Left kidney (tissue), 2 donors: ENCODE data around the gene RPTOR. TPM values are rescaled to one million over a fixed set of nuclear protein-coding genes. Genes with fewer than 3 reads are reported as not detected.

Experiments
- DNase-seq: peaks from one replicate; pipeline ENCODE4 v3.0.0-alpha.2; 2013
- polyA plus RNA-seq: library from polyadenylated mRNA; unstranded; fragments of 120-200 nt; gene quantifications from one replicate; pipeline ENCODE4 v1.2.1, GENCODE V29; 2013; ENCODE audit not compliant: insufficient read length

The RPTOR gene
- polyA plus RNA-seq, 1 donor = 18.6 TPM

DNA sequence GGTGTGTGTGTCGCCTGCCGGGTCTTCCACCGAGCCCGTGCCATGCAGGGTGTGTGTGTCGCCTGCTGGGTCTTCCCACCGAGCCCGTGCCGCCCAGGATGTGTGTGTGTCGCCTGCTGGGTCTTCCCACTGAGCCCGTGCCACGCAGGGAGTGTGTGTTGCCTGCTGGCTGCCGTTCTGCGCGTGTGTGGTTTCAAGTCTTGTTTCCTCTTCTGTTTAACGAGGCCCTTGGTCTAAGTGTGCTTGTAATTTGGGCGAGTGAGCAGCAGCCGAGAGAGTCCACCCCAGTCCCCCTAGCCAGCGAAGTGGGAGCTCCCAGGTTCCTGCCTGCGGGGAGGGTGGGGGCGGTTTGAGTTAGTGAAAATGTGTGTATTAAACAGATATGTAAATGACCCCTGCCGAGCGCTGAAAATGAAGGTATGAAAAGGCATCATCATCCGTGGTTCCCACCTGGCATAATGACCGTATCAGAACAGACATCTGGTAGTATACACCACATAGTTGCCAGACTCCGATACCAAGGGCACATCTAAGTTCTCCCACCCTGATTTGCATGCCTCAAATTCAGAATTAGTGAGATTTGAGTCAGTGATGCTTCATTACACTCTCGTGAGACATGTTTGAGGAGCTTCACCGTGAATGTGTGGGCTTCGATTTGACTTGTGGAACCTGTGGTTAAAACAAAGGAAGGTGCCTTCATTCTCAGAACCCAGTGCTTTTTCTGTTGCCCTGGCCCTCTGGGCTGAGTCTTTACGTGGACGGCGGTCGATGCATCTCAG lies 332.5 kb downstream of the RPTOR start:
- no peak for DNase-seq

DNA sequence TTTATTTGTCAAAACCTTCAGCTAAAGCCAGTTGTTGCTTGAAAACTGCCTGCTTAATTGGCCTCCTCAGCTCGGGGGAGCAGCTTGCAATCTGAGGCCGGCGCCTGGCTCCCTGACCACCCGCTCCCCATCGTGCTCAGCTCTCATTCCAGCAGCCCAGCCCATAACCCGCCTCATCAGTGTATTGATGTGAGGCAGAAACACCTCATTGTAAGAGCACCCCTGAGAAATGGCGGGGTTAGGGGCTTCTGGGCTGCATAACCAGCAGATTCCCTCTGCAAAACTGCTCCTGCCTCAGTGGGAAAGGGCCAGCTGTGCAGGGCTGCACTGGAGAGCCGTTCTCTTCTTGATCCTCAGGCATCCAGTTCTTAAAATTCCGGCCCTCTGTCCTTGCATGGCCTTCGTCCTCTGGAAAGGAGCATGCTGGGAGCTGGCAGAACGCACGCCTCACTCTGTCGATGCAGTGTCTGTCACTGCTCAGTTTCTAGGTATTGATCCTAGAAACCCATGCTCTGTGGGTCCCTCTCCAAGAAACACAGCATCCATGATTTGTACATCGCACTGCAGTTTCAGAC lies 333.2 kb downstream of the RPTOR start:
- no peak for DNase-seq

DNA sequence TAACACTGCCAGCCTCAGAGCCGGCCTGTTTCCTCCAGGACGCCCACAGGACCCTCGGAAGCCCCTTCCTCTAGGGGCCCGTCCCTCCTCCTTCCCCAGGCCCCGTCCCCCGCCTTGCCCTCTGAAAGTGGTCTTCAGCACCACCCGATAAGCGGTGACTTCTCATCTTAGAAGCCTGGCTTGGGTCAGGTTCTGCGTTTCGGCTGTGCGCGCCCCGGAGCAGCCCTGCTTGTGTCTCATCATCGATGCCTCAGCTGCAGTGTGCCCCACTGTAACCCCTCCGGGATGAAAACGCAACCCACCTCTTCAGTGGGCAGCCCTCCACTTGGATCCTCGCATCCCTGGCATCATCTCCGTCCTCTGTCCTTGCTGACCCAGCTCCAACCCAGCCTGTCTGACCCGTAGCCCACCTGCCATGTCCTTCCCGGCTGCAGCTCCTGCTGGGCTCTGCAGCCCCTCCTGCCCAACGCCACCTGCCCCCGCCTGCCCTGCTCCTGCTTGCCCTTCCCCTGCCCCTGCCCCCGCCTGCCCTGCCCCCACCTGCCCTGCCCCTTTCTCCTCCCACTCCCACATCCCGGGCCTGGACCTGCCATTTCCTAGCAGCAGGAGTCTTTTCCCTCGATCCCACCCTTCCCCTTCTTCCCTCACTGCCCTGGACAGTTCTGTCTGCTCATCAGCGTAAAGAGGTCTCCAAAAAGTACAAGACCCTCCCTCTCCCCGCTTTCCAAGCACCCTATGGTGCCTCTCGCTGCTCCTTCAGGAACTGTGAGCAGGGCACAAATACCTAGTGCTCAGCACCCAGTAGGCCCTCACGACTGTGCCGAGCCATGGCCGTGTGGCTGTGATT lies 334.5 kb downstream of the RPTOR start:
- DNase-seq = no peak

DNA sequence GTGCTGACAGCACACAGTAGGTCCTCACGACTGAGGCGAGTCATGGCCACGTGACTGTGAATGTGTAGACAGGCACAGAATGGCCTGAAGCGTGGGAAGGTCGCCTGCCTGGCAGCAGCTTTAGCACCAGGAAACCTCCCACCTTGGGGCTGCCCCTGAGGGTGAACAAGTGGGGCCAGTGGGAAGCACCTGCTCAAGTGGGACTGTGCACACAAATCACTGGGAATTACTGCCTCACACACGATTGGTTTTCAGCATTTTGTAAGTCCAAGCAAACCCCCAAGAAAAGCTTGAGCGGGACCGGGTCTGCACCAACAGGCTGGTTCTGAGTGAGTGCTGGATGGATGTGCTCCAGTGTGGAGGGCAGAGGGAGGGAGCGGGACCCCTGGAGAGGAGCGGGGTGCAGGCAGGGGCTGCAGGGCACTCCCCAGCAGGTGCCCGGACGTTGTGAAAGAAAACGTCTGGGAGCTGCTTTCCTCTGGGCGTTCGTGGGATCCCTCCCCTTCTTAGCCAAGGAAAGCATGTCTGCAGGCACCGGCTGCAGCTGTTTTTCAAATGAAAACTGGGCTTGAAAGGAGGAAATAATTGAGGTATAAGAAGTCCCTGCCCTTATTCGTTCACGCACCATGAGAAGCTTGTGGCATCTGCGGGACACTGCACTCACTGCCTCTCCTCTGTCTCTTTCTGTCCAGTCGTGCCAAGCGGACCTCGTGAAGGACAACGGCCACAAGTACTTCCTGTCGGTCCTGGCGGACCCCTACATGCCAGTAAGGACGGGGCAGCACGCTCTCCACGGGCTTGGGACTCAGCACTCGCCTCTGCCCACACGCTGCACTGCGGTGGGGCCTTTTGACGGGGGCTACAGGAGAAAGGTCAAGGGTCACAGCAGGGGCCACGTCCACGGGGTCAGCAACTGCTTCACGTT lies 335.3 kb downstream of the RPTOR start:
- DNase-seq = no peak

DNA sequence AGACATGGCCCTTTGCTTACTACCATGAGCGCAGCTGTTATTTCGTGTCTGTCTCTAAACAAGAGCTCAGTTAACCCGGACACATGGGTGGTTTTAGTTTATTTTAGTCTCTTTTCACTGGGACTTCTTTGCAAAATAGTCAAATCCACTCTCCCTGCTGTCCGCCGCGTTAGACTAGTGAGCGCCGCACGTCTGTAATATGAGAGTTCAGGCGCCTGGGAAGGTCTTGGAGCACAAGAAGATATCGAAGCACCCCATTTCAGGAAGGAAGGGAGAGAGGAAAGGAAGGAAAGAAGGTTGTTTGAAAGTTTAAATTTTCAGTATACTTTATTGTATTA lies 336.0 kb downstream of the RPTOR start:
- no peak for DNase-seq

DNA sequence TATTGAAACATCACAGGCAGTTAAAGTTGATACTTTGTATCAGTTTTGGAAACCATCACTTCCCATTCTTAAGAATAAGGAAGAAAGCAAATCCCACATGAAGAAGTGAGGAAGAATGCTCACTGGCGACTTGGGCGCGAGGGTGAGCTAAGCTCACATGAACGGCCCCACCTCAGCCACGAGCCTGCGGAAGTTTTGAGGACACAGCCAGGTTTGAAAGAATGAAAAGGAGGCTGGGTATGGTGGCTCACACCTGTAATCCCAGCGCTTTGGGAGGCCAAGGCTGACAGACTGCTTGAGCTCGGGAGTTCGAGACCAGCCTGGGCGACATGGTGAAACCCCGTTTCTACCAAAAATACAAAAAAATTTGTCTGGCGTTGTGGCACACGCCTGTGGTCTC lies 336.7 kb downstream of the RPTOR start:
- DNase-seq = no peak

DNA sequence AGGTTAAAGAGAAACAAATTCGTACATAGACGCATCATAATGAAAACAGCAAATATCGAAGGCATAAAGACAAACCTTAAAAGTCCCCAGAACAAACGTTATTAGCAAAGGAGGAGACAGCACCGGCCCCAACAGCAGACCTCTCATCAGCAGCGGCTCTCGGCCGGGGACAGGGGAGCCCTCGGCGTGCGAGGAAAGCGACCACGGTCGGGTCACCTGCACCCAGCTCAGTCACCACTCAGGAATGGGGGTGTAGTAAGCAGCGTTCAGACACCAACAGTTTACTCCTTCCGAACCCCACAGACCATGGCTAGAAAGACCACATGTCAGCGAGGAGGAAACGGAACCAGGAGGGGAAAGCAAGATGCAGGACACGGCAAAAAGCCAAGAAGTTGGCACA lies 337.7 kb downstream of the RPTOR start:
- no peak for DNase-seq

DNA sequence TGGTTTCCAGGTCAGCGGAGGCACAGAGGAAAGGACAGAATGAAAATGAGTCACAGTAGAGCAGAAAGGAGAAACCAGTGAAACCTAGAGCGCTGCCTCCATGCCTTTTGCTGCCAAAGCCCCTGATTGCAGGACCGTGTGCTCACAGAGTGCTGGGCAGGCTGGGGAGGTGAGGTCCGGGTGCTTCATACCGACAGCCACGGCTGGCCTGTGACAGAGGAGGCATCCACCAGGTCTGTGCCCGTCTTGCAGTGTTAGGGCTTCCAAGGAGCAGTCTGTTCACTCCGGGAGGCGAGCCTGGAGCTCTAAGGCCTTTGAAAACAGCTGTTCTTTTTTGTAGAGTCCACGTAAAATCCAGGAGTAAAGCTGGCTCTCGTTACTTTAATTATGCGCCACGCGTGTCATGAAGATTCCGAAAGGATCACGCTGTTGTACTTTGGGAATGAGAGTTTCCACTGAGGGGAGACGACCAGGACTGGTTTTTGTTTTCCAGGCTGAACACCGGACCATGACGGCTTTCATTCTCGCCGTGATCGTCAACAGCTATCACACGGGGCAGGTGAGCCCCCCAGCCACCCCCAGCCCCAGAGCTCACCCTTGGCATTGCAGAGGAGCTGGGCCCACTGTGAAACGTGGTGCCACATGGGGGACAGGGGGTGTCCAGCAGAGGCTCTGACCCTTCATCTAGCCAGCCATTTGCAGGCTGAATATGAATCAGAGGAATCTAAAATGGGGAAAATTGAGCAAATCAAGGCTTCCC lies 338.5 kb downstream of the RPTOR start:
- DNase-seq = no peak

DNA sequence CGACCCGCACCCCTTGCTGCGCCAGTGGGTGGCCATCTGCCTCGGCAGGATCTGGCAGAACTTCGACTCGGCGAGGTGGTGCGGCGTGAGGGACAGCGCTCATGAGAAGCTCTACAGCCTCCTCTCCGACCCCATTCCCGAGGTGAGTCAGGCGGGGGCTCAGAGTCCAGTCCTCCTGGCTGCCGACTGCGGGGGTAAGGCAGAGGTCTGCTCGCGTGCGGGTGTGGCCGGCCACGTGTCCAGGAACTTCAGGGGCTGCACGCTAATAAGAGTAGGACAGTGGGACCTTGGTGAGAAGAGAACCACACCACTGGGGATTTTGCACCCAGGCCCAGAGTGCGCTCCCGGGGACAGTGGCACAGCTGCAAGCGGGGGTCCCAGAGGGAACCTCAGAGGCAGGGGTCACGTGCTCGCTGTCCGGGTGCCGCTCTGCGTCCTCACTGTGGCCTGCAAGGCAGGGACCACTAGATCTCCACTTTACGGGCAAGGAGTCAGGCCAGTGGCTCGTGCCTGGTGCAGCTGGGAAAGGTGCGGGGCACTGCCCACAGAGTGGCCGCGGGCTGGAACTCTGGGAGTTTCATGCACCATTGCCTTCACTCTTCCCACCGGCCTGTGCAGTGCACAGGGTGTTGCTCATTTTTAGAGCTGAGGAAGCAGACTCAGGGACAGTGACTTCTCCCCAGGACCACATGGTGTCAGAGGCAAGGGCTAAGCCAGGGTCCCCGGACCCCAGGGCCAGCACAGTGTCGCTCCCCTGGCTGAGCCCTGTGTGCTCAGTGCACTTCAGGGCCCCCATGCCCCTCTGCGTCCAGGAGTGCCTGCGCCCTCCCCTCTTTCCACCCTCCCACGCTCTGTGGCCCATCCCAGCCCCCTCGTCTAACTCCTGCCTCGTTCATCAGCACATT lies 339.4 kb downstream of the RPTOR start:
- DNase-seq = no peak

DNA sequence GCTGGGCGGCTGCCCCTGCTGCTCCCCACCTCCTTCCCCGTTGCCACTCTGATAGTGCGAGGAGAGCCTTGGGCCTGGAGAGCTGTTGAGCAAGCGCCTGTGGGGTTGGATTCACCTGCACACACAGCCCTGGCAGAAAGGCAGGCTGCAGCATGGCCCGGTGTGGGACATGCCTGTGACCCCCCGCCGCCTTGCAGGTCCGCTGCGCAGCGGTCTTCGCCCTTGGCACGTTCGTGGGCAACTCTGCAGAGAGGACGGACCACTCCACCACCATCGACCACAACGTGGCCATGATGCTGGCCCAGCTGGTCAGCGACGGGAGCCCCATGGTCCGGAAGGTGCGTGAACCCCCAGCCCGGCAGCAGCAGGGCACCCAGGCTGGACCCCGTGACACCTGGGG lies 340.2 kb downstream of the RPTOR start:
- no peak for DNase-seq

DNA sequence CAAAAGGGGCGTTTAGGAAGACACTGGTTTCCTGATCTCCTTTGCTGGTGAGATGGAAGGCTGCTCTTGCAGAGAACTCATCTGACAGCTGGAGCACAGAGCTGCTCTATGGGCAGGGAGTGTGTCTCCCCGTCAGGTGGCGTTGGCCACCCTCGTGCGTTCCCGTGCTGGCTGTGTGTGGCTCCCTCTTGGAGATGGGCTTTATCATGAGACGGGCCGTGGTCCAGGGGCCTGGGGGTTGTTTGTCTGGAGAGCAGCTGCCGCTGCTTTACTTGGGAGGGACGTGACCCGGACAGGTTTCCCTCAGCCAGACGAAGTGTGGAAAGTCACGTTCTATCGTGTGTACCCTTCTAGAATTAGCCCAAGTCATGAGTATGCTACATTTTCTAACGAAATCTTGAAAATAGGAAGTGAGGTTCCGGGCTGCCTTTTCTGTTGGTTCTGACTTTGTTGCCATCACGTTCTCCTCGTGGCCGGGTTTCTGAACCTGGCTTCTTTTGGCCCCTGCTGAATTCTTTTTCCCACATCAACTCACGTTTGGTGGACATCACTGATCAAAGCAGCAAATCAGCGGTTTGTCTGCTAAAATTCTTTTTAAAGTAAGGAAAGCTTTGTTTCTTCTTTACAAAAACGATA lies 341.4 kb downstream of the RPTOR start:
- DNase-seq = no peak

DNA sequence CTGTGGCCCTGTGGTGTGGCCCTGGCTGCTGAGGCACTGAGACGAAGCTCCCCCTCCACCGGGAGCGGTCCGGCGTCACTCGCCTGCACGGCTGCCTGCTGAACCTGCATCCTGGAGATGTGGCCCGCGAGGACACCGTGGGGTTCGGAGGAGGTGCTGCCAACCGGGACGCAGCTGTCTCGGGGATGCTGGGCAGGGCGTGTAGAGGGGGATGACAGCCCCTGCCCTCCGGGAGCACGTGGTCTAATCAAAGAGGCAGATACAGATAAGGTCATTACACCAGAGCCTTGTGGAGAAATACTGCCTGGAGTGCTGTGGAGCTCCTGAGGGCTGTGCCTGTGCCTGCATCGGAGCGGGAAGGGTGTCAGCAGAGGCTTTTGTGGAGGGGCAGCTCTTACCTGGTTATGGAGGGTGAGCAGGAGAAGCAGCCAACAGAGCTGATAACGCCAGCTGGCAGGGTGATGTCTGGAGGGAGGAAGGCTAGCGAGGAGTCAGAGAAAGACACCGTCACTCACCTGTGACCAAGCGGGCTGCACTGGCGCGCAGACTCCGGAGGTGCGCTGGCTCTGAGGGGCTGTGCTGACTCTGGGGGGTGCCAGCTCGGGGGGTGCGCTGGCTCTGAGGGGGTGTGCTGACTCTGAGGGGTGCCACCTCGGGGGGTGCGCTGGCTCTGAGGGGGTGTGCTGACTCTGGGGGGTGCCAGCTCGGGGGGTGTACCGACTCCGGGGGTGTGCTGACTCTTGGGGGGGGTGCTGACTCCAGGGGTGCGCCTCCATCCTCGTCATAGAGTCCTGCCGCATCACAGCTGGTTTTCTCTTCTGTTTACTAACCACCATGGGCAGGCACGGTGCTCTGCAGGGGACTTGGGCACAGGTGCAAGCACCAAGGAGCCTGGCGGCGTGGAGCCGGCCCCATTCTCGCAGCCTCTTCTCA lies 342.3 kb downstream of the RPTOR start:
- DNase-seq = no peak

DNA sequence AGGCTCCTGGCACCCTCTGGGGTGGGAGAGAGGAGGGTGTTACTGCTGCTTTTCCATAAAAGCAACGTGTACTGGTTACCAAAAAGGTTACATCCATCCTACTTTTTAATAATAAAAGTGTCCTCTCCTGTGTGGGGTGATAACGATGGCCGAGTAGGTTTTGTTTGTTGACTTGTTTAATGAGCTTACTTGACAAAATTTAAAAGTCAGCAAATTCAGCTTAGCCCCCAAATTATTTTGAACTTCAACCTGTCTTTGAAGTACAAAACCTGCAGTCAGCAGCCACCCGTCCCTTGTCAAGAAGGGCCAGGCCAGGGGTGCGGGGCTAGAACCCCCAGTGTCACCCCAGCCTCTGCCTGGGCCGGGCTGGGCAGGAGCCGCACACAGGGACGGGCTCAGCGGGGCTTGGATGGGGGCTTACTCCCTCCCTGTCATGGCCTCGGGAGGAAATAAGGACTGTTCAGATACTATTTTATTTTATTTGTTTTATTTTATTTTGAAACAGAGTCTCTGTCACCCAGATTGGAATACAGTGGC lies 343.1 kb downstream of the RPTOR start:
- no peak for DNase-seq

DNA sequence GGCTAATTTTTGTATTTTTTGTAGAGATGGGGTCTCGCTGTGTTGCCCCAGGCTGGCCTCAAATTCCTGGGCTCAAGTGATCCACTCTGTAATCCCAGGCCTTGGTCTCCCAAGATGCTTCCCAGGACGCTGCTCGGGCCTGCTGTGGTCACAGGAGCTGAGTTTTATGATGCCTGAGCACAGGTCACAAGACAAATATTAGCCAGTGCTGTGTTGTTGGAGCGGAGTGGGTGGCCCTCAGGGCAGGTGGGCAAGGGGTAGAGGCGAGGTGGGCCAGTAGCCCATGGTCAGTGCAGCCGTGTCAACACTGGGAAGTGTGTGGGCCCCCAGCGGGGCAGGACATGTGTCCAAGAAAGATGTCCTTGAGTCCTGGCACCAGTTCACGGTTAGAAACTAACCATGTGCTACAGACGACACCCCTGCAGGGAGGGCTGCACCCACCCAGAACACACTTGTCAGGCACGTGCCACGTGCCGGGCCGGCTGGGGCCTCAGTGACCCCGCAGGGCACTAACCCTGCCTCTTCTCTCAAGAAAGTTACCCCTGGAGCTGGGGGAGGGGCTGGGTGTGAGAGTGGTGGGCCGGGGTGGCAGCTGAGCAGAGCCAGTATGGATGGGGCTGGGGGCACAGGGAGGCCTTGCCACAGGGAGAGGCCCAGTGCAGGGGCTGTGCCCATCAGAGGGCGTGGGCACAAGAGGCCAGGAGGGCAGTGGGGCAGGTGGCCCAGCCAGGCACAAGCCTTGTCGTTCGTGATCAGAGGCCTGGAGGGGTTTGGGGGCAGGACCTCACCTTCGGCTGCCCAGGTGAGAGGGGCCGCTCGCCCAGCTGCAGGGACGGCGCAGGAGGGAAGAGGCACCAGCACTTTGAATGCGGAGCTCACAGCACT lies 343.9 kb downstream of the RPTOR start:
- no peak for DNase-seq

DNA sequence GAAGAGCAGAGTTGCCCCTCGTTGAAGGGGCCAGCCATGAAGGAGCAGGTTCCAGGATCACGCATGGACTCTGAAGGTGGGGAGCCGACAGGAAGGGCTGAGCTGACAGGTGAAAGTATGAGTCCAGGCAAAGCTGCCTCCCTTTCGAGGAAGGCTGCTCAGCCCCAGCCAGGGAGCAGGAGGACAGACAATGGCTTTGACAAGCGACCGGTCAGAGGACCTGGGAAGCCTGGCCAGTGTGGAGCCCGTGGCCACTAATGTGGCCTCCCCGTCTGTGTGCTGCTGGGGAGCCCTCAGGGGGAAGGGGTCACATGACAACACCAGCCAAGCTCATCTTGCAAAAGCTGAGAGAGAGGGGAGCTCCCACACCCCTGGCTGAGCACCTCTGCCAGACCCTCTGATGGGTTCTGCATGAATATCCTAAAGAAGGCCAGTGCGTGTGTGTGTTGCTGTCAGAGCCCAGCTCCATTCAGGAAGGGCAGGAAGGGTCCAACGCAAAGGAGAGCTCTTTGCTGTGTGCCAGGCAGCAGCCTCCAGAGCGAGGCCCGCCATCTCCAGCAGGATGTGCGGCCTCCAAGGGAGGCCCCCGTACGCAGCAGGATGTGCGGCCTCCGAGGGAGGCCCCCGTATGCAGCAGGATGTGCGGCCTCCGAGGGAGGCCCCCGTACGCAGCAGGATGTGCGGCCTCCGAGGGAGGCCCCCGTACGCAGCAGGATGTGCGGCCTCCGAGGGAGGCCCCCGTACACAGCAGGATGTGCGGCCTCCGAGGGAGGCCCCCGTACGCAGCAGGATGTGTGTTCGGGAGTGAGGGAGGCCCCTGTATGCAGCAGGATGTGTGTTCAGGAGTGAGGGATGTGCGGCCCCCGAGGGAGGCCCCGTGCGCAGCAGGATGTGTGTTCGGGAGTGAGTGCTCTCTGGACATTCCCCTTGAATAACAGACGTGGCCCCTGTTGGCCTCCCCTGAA lies 344.9 kb downstream of the RPTOR start:
- DNase-seq = no peak
